Measurements from ENCODE around the gene ABLIM1.

- TF ChIP-seq CTCF (IDR thresholded peaks at IDR 0.05; ENCODE audit: low read length) (no peak), EZH2 (optimal IDR thresholded peaks at IDR 0.05; ENCODE audit: low read depth, low read length) (no peak), EZH2phosphoT487 (IDR thresholded peaks at IDR 0.05; ENCODE audit: low read length) (no peak)
Measured at GRCh38 chr10:114420811-114421485, 237.1 kb downstream of the ABLIM1 start.

Data from MM.1S (cell line).